A673 (cell line): ENCODE measurements around the gene AP4S1.

ENCODE experiments used
- CTCF ChIP-seq: fragments of 300-800, 200-600 bp; sonication (generic); conservative IDR thresholded peaks from 2 replicates; pipeline ENCODE4 v1.5.1; 2017; ENCODE audit warnings: low read depth, mild to moderate bottlenecking, antibody characterized with exemption, low read length, moderate library complexity, mixed read lengths
- EZH2 ChIP-seq: fragments of 200-600 bp; sonication (generic); IDR thresholded peaks from 2 replicates; pipeline ENCODE4 v1.6.1; 2017; ENCODE audit warnings: borderline replicate concordance, low read depth, mild to moderate bottlenecking, mixed read lengths, antibody characterized with exemption, low read length; ENCODE audit not compliant: poor library complexity, severe bottlenecking

DNA sequence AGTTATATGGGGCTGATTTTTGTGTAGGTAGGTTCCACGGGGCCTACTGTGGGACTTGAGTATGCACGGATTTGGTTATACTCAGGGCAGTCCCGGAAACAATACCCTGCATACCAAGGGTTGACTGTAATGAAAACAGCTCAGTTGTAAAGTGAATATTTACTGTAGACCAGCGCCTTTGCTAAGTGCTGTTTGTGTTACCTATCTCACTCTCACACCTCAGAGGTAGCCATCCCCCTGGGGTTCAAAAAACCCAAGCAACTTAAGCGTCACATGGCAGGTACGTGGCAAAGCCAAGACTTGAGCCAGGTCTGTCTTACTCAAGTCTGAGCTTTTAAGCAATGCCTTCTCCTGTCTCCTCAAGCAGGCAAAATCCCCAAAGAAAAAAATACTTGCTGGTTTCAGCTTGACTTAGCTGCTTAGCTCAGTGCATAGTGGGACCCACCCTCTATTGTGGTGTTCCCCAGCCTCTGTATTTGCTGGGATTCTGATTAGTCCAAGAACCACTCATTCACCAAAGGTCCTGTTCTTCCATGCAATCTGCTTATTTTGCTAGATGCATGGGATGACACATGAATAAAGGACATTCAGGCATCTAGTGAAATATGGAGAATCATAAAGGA, 34.9 kb downstream of the AP4S1 start:
- no peak for TF ChIP-seq CTCF
- TF ChIP-seq EZH2: no peak
